NCI-H460 (cell line): ENCODE data around the gene NEU3. TPM values are rescaled to one million over a fixed set of nuclear protein-coding genes. Genes with fewer than 3 reads are reported as not detected.
A peak's percentile ranks its signal among the peaks of the same experiment; 100 is the strongest.
"Not testable (repeated sequence)": the region's sequence is repeated elsewhere in the genome, so short reads cannot be mapped to it uniquely, and the experiment has no call there.

Source experiments
- DNase-seq: peaks from one replicate; pipeline ENCODE4 v3.0.0-alpha.2; 2016; ENCODE audit warnings: low read depth; ENCODE audit errors: extremely low read depth
- total RNA-seq: library from RNA; depleted of rRNA; stranded (reverse); fragments of >200 nt; shearing (Covaris generic); gene quantifications from 2 replicates; pipeline ENCODE4 v1.2.3, GENCODE V29; 2014

NEU3 gene
- total RNA-seq, 1 experiment from 2014 or later: 7.5 TPM

DNA sequence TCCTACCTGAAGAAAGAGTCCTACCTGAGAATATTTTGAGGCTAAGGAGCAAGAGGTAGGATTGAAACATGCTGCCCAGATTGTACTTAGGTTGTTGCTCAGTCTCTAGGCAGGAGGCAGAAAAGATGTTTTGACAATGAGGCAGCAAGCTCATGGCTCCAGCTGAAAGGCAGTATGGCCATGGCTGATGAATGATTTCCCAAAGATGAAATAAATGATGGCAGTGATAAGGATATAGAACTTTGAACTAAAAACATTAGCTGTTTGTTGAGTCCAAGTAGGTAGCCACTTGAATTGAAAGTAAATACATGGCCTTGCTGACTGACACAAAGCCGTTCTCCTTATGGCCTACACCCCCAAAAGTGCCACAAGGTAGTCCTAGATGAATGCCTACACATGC is 6.8 kb upstream of the NEU3 start:
- no peak for DNase-seq

DNA sequence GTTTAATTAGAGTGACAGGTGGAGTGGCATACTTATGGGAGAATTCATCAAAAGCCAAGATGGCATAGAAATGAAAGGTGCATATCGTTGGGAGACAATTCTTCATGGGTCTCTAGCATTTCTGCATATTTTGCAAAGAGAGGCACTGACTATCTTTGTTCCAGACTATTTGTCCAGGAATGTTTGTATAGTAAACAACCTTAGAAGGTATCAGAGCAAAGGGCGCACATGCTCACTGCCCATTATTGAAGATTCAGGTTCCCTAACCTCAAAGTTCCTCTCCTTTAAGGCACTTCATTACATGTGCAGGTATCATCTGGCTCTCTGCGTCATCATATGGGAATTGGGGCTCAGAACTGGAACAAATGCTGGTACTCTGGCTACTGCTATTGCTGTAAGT is 4.7 kb upstream of the NEU3 start:
- DNase-seq: no peak

DNA sequence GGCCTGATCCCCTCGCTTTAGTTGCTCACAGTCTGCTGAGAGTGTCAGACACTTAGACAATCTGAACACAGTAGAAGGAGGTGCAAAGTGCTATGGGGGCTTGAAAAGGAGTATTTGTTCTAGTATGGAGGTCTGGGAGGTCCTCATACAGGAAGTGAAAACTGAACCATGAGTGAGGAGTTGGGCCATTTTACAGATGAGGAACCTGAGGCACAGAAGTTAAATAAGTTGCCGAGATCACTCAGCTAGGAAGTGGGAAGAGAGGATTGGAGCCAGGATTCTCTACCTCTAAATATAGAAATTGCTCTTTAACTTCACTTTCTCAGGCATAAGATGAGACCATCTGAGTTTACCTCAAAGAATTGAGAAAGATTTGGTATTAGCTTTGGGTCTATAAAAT is 4.0 kb upstream of the NEU3 start:
- DNase-seq: no peak

DNA sequence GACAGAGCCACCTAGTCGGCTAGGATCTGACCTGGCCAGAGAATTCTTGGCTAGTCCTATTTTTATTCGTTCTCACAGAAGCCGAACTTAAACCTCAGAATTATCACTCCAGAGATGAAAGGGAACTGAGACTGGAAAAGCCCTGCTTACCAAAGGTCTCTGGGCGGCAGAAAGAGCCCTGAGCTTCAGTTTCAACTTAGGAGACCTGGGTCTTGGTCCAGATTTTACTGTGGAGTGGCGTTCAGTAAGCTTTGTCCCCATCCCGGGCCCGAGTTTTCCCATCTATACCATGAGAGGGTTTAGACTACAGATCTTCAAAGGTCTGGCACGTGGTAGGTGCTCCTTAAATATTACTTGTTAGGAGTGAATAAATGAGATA is 516 bp downstream of the NEU3 start:
- DNase-seq: no peak

DNA sequence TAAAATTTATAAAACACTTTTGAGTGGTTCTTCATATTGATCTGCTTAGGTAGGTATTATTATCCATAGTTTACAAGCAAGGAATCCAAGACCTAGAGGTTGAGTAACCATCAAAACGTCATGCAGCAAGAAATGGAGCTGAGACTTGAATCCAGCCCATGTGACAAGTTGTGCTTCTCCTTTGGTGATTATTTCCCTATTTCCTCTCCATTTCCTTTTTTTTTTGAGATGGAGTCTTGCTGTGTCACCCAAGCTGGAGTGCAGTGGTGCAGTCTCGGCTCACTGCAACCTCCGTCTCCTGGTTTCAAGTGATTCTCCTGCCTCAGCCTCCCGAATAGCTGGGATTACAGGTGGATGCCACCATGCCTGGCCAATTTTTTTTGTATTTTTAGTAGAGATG is 1.4 kb downstream of the NEU3 start:
- DNase-seq: not testable (repeated sequence)

DNA sequence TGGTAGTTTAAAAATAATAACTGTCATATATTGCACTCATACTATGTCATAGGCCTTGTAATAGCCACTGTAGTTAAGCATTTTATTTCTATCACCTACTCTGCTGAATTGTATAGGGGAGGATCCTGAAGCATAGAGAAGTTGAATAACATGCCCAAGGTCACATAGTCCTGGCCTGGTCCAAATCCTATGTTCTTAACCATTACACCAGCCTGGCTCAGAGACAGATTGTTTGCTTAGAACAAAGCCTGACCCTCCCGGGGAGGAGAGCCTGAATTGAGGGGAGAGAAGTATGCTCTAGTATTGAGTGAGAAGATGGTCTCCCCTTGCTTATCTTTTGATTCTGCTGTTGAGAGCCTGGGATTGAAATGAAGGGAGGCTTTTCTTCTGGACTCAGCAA is 2.2 kb downstream of the NEU3 start:
- DNase-seq: no peak

DNA sequence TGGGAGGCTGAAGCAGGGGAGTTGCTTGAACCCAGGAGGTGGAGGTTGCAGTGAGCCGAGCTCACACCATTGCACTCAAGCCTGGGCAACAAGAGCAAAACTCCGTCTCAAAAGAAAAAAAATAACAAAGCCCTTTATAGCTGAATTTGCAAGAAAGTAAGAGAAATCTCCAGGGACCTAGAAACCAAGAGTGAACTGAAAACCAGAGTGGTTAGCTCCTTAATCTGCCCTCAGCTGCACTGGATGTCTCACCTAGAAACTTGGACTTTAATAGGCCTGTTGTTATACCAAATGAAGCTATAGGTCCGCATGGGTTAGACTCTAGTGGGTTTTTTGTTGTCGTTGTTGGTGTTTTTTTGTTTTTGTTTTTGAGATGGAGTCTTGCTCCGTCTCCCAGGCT is 4.1 kb downstream of the NEU3 start:
- DNase-seq: no peak

DNA sequence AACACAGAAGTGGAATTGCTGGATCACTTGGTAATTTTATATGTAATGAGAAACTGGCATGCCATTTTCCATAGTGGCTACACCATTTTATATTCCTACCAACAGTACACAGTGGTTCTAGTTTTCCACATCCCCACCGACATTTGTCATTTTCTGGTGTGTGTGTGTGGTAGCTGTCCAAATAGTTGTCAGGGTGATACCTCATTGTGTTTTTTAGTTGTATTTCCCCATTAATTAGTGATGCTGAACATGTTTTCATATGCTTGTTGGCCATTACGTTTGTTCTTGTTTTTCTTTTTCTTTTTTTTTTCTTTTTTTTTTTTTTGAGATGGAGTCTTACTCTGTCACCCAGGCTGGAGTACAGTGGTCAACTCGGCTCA is 12.2 kb downstream of the NEU3 start:
- no peak for DNase-seq

DNA sequence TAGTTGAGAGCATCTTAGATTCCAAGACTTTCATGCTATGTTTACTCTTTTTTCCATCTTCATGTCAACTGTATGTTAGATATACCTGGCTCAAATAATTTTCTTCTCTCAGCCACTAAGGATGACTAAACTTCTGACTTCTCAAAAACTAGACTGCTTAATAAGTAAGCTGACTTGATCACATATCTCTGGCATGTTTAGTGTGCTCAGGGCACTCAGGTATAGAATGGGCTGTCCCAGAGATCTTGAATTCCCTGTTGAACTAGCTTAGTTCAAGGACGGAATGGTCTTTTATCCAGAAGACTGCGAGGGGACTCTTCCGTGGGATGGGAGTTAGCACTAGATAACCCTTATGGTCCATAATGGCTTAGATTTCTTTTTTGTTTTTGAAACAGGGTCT is 13.0 kb downstream of the NEU3 start:
- no peak for DNase-seq

DNA sequence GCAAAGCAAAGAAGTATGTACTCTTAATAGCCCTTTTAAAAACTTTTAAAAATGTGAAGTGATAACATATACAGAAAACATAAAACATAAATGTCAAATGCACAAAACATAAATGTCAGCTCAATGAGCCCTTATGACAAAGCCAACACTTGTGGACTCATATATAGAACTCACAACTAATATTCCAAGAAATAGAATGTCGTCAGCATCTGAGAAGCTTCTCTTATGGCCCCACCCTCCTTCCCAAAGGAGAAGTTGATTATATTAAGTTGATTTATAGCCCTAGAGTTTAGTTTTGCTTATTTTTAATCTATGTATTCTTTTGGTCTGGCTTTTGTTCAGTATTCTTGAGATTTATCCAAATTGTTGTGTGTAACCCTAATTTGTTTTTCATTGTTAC is 13.8 kb downstream of the NEU3 start:
- DNase-seq: no peak

DNA sequence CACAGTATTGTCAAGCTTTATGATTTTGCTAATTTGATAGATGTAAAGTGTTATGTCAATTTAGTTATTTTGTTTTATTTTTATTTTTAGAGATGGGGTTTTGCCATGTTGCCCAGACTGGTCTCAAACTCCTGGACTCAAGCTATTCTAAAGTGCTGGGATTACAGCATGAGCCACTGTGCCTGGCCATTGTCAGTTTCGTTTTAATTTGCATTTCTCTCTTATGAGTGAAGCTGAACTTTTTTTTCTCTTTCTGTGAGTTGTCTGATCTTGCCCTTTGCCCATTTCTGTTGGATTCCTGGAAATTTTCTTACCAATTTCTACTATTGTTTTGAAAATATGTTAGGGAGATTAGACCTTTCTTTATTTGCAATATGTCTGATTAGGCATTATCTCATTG is 15.5 kb downstream of the NEU3 start:
- no peak for DNase-seq

DNA sequence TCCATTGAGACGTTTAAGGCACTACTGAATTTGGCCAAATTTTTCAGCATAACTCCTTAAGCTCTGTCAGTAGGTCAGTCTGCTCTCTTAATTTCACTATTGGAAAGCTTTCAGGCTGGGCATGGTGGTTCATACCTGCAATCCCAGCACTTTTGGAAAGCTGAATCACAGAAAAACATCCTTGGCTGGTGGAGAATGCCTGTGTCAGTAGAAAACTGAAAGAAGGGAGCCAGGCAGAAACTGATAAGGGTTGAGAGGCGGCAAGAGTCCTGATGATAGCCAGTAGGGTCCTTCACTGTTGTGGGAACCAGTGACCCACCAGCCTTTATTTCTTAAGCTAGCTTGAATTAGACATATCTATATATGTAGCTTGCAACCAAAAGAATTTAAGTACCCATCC is 22.6 kb downstream of the NEU3 start:
- no peak for DNase-seq

DNA sequence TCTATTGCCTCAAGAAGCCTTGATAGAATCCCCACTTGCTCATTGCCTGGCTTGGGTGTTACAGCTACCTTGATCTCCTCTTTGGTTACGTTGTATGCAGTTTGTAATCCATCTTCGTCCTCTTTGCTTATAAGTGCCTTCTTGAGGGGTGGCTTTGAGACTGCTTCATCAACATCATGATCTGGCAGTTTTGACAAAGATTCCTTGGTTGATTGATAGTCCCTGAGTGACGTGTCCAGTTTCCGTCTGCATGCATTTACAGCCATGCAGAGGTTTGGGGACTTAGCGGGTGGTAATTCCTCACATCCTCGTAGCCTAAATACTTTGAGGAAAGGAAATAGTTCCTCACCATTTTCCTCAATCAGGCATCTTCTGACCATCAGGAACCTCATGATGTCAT is 23.1 kb downstream of the NEU3 start:
- no peak for DNase-seq

DNA sequence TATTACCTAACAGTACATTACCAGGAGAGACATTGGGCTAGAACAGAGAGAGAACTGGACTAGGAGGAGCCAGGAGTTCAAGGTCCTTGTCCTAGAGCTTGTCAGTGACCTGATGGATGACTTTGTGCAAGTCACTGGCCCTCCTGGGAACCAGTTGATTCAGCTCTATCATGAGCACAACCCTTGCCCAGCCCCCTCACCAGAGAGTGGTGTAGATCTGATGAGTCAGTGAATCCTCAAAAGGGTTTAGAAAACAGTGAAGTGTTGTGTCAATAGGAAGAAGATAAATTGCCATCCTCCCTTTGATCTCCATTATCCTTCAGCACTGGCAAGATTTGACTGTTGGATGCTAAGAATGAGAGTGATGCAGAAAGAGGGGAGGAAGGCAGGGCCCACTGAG is 24.3 kb downstream of the NEU3 start:
- no peak for DNase-seq

DNA sequence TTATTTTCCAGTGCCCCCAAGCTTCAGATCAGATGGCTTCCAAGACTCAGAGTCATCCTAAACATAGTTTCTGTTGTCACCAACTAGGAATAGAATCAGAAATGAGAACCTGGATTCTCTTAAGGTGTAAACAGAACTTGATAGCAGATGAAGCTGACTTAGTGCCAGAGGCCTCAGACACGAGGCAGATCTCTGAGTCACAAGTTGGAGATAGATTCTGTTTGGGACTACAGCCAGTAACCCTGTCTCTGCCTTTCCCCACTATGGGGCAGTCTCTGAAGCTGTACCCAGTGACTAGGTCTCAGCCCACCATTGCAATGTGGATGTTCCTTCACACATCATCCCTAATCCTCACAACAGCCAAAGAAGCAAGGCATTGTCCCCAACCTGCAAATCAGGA is 25.4 kb downstream of the NEU3 start:
- no peak for DNase-seq

DNA sequence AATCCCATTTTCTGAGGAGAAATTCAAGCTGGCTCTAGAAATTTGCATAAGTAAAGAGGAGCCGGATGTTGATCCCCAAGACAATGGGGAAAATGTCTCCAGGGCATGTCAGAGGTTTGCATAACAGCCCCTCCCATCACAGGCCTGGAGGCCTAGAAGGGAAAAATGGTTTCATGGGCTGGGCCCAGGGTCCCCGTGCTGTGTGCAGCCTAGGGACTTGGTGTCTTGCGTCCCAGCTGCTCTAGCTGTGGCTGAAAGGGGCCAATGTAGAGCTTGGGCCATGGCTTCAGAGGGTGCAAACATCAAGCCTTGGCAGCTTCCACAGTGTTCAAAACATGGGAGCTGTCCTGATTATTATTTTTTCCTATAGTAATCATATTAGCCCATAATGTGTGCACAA is 30.5 kb downstream of the NEU3 start:
- DNase-seq: not testable (repeated sequence)

DNA sequence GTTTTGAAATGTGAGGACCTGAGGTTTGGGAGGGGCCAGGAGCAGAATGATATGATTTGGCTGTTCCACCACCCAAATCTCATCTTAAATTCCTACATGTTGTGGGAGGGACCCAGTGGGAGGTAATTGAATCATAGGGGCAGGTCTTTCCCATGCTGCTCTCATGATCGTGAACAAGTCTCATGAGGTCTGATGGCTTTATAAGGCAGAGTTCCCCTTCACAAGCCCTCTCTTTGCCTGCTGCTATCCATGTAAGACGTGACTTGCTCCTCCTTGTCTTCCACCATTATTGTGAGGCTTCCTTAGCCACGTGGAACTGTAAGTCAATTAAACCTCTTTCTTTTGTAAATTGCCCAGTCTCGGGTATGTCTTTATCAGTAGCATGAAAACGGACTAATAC is 31.6 kb downstream of the NEU3 start:
- not testable (repeated sequence) for DNase-seq

DNA sequence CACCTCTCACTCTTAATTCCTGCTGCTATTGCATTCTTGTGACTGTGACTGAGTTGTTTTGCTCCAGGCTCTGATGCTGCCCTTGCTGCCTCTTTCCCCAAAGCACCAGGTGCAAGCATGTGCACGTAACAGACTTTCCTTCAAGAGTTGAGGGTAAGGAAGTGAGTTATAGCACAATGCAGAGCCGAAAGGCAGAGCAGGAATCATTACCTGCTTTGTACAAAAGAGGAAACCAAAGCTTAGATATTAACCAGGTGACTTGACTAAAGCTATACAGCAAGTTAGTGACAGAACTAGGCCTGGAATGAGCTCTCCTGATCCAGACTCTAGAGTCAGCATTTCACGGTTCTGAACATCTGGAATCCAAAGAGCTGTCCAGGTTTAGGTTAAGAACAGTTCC is 33.6 kb downstream of the NEU3 start:
- no peak for DNase-seq

DNA sequence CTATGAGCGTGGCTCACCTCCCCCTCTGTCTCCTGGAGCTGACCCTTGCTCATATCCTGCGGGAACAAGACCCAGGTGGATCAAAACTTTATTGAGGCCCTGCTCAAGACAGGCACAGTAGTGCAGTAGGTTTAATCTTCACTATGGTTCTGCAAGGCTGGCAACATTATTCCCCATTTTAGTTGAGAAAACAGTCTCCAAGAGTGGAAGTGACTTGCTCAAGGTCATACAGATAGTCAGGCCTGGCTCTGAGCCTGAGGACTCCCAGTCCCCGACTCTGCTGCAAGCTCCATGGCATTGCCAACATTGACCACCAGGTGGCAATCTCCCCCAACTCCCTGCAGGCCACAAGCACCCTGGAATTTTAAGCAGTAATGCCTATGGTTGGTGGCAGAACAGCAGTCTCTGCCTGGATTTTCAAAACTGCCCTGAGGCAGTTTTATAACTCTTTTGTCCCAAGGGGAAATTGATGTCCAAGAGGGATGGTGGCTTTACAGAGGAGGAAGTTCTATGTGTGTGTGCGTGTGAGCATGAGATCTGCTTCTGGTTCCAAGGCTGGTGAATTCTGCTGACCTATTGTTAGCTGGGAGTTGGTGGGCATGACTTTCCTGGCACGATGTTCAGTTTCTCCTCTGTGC is 34.1 kb downstream of the NEU3 start:
- DNase-seq: peak; percentile 62

DNA sequence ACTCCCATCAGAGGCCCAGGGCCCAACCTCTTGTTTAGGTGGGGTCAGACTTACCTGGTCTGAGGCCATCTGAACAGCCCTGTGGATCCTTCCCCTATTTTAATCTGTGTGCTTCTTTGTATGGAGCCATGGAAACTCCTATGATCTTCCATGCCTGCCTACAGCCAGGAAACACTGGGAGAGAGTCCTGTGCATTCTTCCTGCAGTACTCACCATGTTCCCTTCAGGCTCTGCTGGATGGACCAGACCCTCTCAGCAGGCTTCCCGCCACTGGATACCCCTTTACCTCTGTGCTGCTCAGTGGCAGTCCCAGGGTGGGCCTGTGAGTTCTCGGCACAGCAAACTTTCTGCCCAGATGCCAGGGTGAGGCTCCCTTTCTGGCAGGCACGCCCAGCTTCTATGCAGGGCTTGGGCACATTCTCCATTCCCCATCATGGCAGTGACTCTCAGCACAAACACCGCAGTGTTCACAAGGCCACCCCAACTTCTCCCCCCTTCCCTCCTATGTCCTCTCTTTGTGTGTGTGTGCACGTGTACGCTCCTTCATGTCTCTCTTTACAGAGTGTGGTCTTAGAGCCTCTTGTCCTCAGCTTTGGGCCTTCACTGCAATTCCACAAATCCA is 34.8 kb downstream of the NEU3 start:
- DNase-seq: no peak

DNA sequence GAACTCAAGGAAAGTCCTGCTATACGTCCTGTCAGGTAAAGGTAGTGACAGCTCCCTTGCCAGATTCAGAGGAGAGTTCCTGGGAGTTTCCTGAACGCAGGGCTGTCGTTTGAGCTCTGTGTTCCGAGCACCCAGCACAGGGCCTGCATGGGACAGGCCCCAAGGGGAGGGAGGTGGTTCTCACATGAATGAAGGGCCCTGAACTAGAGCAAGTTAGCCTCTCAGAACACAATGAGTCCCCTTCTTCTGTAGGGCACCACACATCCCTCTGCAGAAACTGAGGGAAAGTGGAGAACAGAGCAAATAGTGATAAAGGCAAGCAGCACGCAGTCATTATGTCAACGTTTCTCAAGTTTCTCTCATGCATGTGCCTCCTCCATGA is 35.3 kb downstream of the NEU3 start:
- DNase-seq: no peak

DNA sequence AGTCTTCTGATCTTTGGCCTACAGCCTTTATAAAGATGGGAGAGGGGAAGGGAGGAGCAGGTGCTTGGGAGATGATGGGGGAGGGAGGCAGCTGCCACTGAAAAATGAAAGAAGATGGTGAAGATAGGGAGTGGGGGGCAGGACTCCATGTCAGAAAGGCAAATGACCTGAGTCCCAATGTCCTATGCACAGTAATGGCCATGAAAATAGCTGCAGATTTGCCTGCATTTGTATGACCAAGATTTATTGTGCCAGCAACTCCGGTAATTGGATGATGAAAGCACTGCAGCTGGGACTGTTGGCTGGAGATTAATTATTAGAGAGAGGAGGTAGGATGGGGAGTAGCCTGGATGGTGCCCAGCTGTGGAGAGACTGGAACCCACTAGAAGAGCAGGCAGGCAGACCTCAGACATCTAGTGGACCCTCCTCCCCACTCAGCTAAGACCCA is 36.1 kb downstream of the NEU3 start:
- DNase-seq: no peak

DNA sequence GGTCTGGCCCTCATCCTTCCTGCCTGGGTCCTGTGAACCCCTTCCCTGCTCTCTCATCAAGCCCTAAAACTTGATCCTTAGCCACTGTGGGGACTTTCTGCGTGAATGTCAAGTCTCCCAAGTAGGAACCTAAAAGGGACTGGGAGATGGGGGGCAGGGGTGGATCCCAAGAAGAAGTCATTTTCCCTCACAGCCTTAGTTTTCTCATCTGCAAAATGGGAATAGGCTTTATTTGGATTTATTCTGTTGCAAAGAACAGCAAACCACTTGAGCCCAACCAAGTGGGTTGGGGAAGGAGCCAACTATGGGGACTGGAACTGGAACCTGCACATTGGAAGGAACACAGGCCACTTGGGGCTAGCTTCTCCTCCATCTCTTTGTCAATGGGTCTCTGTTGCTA is 36.8 kb downstream of the NEU3 start:
- DNase-seq: no peak
